Measurements from ENCODE around the gene IL1RAPL1.

- TF ChIP-seq CTCF (conservative IDR thresholded peaks at IDR 0.05; ENCODE audit: low read length) (no peak), EZH2phosphoT487 (IDR thresholded peaks at IDR 0.05; ENCODE audit: borderline replicate concordance) (no peak)
Observed at GRCh38 chrX:29172880-29173279, 585.6 kb downstream of the IL1RAPL1 start.
